HG03095 (cell line): ENCODE data around the gene FCHO1.

Experiments
- ATAC-seq: cut with Tn5 transposase; IDR thresholded peaks from one replicate; pipeline ENCODE4 v1.9.1; 2021; ENCODE audit warnings: moderate library complexity; ENCODE audit not compliant: unreplicated experiment

FCHO1 gene

GRCh38 chr19:17751103-17751911, at the start of gene FCHO1:
TSS of gene FCHO1 (plus strand) at chr19:17751477. CDS start at chr19:17755165, 3,688 bp downstream.
- no peak for ATAC-seq

DNA sequence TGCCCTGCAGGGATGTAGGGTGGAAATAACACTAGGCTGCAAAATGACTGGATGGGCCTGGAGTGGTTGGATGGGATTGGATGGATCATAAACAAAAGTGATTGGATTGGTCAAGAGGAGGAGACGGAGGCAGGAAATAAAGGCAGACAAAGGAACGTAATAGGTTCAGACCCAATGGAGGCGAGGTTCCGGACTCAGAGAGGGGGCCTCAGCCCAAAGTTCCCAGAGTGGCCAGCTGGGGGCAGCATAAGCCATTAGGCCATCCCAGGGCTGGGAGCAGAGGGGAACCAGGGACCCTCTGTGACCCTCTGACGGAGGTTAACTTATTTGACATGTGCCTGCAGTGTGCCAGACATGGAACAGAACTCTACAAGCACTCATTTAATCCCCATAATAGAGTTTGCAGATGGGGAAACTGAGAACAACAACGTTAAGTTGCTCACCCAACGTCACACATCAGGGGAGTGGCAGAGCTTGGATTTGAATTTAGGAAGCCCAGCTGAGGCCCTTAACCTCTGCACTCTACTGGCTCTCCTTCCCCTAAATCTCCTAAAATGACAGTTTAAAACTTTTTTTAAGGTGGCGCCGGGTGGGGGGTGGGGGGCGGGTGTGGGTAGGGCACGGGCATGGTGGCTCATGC, 47.3 kb upstream of the FCHO1 start:
- no peak for ATAC-seq

GRCh38 chr19:17706750-17707181, 44.5 kb upstream of the FCHO1 start:
- no peak for ATAC-seq

GRCh38 chr19:17711851-17712250, 39.4 kb upstream of the FCHO1 start:
- ATAC-seq = no peak

GRCh38 chr19:17716309-17716929, 34.9 kb upstream of the FCHO1 start:
- no peak for ATAC-seq

- no peak for ATAC-seq
Measured at GRCh38 chr19:17718550-17718946, 32.7 kb upstream of the FCHO1 start.

GRCh38 chr19:17718947-17719711, 32.1 kb upstream of the FCHO1 start, which contains the start of gene MAP1S:
TSS of gene MAP1S (plus strand) at chr19:17719480. CDS start at chr19:17719503, 23 bp downstream.
- peak; percentile 59 for ATAC-seq

- no peak for ATAC-seq
Measured at GRCh38 chr19:17719730-17720400, 31.4 kb upstream of the FCHO1 start.

DNA sequence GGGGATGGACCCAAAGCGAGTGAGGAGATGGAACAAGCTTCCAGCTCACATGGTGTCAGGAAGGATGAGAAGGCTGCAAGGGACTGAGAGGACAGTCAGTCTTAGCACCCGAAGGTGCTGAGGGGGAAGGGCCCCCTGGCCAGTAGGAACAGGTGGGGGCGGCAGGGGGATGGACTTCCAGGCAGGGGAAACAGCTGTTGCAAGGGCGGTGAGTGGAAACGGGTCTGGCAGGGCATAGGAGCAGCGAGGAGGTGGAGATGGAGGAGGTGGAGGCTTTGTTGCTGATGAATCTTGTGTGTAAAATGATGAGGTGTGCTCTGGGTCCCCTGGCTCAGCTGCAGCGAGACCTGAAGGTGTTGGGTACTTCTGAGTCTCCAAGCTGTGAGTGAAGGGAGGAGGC, 30.8 kb upstream of the FCHO1 start:
- ATAC-seq = no peak

- no peak for ATAC-seq
Measured at GRCh38 chr19:17721111-17721628, 30.1 kb upstream of the FCHO1 start.

- ATAC-seq = no peak
Measured at GRCh38 chr19:17721821-17722220, 29.5 kb upstream of the FCHO1 start.

DNA sequence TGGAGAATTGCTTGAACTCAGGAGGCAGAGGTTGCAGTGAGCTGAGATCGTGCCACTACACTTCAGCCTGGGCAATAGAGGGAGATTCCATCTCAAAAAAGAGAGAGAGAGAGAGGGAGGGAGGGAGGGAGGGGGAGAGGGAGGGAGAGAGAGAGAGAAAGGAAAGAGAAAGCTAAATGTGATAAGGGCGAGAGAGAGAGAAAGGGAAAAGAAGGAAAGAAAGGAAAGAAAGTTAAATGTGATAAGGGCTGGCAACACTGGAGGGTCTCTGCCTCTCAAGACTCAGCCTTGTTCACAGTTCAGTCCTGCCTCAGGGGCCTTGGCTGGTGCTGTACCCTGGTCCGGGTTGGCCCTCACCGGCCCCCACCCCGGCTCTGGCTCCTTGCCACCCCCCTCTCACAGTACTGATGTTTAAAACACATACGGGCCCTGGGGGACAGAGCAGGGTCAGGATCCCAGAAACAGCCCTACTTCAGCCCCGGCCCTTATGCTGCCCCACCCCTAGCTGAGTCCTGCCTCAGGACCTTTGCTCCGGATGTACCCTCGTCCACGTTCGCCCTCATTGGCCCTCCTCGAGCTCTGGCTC, 28.5 kb upstream of the FCHO1 start:
- ATAC-seq = no peak

DNA sequence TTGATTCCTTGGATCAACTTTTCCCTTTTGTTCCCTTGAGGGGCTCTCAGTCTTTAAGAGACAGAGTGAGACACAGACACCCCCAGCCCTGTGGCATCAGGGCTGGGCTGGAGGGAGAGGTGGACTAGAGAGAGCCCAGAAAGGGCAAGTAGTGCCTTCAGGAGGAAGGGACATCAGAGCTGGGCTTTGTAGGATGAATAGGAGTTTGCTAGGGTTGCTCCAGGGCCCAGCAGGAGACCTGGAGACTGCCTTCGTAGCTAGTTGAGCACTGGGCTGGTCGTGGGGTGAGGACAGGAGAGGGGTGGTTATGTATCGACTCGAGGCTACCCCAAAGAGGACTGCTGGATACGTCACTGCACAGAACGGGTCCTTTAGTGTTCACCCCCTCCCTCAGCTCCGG, 26.6 kb upstream of the FCHO1 start:
- ATAC-seq = no peak

GRCh38 chr19:17725422-17726078, 25.7 kb upstream of the FCHO1 start:
- no peak for ATAC-seq

DNA sequence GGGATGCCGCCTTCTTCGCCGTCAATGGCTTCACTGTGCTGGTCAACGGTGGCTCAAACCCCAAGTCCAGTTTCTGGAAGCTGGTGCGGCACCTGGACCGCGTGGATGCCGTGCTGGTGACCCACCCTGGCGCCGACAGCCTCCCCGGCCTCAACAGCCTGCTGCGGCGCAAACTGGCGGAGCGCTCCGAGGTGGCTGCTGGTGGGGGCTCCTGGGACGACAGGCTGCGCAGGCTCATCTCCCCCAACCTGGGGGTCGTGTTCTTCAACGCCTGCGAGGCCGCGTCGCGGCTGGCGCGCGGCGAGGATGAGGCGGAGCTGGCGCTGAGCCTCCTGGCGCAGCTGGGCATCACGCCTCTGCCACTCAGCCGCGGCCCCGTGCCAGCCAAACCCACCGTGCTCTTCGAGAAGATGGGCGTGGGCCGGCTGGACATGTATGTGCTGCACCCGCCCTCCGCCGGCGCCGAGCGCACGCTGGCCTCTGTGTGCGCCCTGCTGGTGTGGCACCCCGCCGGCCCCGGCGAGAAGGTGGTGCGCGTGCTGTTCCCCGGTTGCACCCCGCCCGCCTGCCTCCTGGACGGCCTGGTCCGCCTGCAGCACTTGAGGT, 25.0 kb upstream of the FCHO1 start:
- no peak for ATAC-seq

GRCh38 chr19:17726964-17727773, 24.1 kb upstream of the FCHO1 start:
- no peak for ATAC-seq

DNA sequence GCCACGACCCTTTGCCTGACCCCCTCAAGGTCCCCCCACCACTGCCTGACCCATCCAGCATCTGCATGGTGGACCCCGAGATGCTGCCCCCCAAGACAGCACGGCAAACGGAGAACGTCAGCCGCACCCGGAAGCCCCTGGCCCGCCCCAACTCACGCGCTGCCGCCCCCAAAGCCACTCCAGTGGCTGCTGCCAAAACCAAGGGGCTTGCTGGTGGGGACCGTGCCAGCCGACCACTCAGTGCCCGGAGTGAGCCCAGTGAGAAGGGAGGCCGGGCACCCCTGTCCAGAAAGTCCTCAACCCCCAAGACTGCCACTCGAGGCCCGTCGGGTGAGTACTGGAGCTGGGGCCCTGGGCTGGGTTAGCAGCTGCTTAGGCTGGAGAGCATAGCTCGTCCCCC, 23.4 kb upstream of the FCHO1 start:
- ATAC-seq = no peak

- no peak for ATAC-seq
Measured at GRCh38 chr19:17733127-17733526, 18.1 kb upstream of the FCHO1 start.
